CD4-positive, alpha-beta T cell (primary cell): Measurements from ENCODE around the gene CPE. TPM values are rescaled to one million over a fixed set of nuclear protein-coding genes. Genes with fewer than 3 reads are reported as not detected.

Source experiments
- ATAC-seq: fragments of 200-7000 bp; cut with Tn5 transposase; one replicate; pipeline ENCODE4 v1.10.0; 2022; ENCODE audit warnings: mild to moderate bottlenecking; ENCODE audit not compliant: poor library complexity
- CTCF ChIA-PET: fragments of 350-600 bp; sonication (Branson Sonifier 250); formaldehyde crosslinking; loops from one replicate; lab custom pipeline; 2021; ENCODE audit warnings: antibody characterized with exemption, inconsistent platforms; lab: Charles Lee
- POLR2A ChIA-PET: fragments of 350-600 bp; sonication (Branson Sonifier 250); formaldehyde crosslinking; loops from one replicate; lab custom pipeline; 2021; ENCODE audit warnings: antibody characterized with exemption, inconsistent platforms; lab: Charles Lee
- DNase-seq, 14 experiments: peaks; one replicate each; pipeline ENCODE4 v3.0.0-alpha.2; 2013 to 2020; ENCODE audit warnings: mixed read lengths in 2 of 14
- H3K27ac ChIP-seq, 2 donors: one replicate each; pipeline versions ENCODE4 v1.5.1 to v1.7.0; 2013; ENCODE audit warnings: low read length in 2 of 2, low read depth in 1 of 2, mild to moderate bottlenecking in 1 of 2
- H3K27me3 ChIP-seq, 2 experiments: 1 replicate in 1 of 2; 2 replicates in 1 of 2; pipeline versions ENCODE4 v1.6.1 to v1.7.0; 2013; ENCODE audit warnings: low read length in 2 of 2, control low read depth in 1 of 2, mild to moderate bottlenecking in 1 of 2, moderate library complexity in 1 of 2; ENCODE audit not compliant: insufficient read depth in 2 of 2, control insufficient read depth in 1 of 2
- H3K36me3 ChIP-seq: one replicate; pipeline ENCODE4 v1.6.1; 2013; ENCODE audit warnings: low read length, control low read depth; ENCODE audit not compliant: insufficient read depth
- H3K4me1 ChIP-seq: one replicate; pipeline ENCODE4 v1.6.1; 2013; ENCODE audit warnings: low read length, control low read depth; ENCODE audit not compliant: insufficient read depth
- H3K4me3 ChIP-seq: one replicate; pipeline ENCODE4 v1.5.1; 2013; ENCODE audit warnings: mild to moderate bottlenecking, low read length, moderate library complexity
- H3K9me3 ChIP-seq, 2 experiments: 1 replicate in 1 of 2; 2 replicates in 1 of 2; pipeline versions ENCODE4 v1.6.1 to v1.7.0; 2013; ENCODE audit warnings: low read length in 2 of 2, mild to moderate bottlenecking in 2 of 2, control low read depth in 1 of 2, moderate library complexity in 1 of 2; ENCODE audit not compliant: control insufficient read depth in 1 of 2, insufficient read depth in 1 of 2
- H3K27ac Mint-ChIP-seq: one replicate; pipeline ENCODE4 v1.8.0; 2020; ENCODE audit warnings: mixed read lengths
- H3K27me3 Mint-ChIP-seq: one replicate; pipeline ENCODE4 v1.8.0; 2021; ENCODE audit warnings: mixed read lengths
- H3K36me3 Mint-ChIP-seq: one replicate; pipeline ENCODE4 v1.8.0; 2021; ENCODE audit warnings: low read depth, mixed read lengths
- H3K4me1 Mint-ChIP-seq: one replicate; pipeline ENCODE4 v1.8.0; 2021; ENCODE audit warnings: low read depth, mixed read lengths
- H3K4me3 Mint-ChIP-seq: one replicate; pipeline ENCODE4 v1.8.0; 2020; ENCODE audit warnings: mild to moderate bottlenecking, mixed read lengths
- H3K9me3 Mint-ChIP-seq: one replicate; pipeline ENCODE4 v1.8.0; 2020; ENCODE audit warnings: mixed read lengths
- CTCF ChIP-seq: fragments of 200-600 bp; IDR thresholded peaks from one replicate; pipeline ENCODE4 v1.8.0; 2022; ENCODE audit warnings: antibody characterized with exemption, mild to moderate bottlenecking
- intact Hi-C, 2 experiments: fragments of 100-400 bp; cut with DNase I in 1 of 2; cut with micrococcal nuclease in 1 of 2; formaldehyde crosslinking; loops; one replicate each; pipeline versions ENCODE4 v1.15.1 to v1.9.0; 2023 to 2025; cut with DNase I, micrococcal nuclease
- total RNA-seq, 174 experiments: library from RNA in 2 of 174; stranded (reverse) in 2 of 174; gene quantifications; one replicate each; pipeline ENCODE4 v1.2.3 and lab custom pipeline; 2021 to 2026

CPE gene
- total RNA-seq, 2 experiments from 2014 or later: not detected

DNA sequence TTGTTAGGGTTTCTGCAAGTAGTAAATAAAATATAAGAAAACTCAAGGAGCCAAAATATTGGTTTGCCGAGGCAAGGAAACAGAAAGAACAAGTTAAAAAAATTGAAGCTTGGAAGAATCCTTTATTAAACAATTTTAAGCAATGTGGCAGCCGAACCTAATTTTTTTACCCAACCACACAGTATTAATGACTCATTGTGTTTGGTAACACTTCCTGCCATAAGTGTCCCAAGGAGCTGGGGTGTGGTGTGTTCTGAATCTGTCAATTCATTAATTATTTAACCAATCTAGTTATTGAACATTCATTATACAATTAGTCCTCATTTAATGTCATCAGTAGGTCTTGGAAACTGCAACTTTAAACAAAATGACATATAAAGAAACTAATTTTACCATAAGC lies 19.3 kb upstream of the CPE start:
- ChIA-PET CTCF (no interaction called here), POLR2A (no interaction called here)
- no peak overlapping the region for H3K27ac ChIP-seq
- no peaks in the 10 kb centered on the region for H3K4me1 ChIP-seq
- Mint-ChIP-seq H3K27me3 (peaks cover 43% of the 10 kb centered on the region), H3K36me3 (no peaks in the 10 kb centered on the region), H3K9me3 (no peaks in the 10 kb centered on the region), H3K4me3 (no peak overlapping the region), H3K4me1 (no peaks in the 10 kb centered on the region), H3K27ac (no peak overlapping the region)
- intact Hi-C loops: no loop called here
- DNase-seq (peak in 1 of 14 experiments; percentile 8), ATAC-seq (no peak)
- H3K4me3 ChIP-seq: no peak overlapping the region
- H3K27me3 ChIP-seq: peaks cover 0 to 25% of the 10 kb centered on the region in 2 experiments
- H3K9me3 ChIP-seq: no peaks in the 10 kb centered on the region
- TF ChIP-seq CTCF: no peak
- no peaks in the 10 kb centered on the region for H3K36me3 ChIP-seq

- ChIA-PET CTCF (no interaction called here), POLR2A (no interaction called here)
- no peak overlapping the region for H3K27ac ChIP-seq
- no peaks in the 10 kb centered on the region for H3K4me1 Mint-ChIP-seq
- no peaks in the 10 kb centered on the region for H3K36me3 ChIP-seq
- no peaks in the 10 kb centered on the region for H3K4me1 ChIP-seq
- H3K9me3 Mint-ChIP-seq: no peaks in the 10 kb centered on the region
- peaks cover 0 to 25% of the 10 kb centered on the region in 2 experiments for H3K27me3 ChIP-seq
- H3K36me3 Mint-ChIP-seq: no peaks in the 10 kb centered on the region
- DNase-seq (no peak), ATAC-seq (no peak)
- no peak overlapping the region for H3K4me3 Mint-ChIP-seq
- peaks cover 43% of the 10 kb centered on the region for H3K27me3 Mint-ChIP-seq
- no peaks in the 10 kb centered on the region for H3K9me3 ChIP-seq
- no peak overlapping the region for H3K27ac Mint-ChIP-seq
- no peak for TF ChIP-seq CTCF
- no peak overlapping the region for H3K4me3 ChIP-seq
- intact Hi-C loops: no loop called here
Measured at GRCh38 chr4:165360041-165360695, 18.6 kb upstream of the CPE start.

DNA sequence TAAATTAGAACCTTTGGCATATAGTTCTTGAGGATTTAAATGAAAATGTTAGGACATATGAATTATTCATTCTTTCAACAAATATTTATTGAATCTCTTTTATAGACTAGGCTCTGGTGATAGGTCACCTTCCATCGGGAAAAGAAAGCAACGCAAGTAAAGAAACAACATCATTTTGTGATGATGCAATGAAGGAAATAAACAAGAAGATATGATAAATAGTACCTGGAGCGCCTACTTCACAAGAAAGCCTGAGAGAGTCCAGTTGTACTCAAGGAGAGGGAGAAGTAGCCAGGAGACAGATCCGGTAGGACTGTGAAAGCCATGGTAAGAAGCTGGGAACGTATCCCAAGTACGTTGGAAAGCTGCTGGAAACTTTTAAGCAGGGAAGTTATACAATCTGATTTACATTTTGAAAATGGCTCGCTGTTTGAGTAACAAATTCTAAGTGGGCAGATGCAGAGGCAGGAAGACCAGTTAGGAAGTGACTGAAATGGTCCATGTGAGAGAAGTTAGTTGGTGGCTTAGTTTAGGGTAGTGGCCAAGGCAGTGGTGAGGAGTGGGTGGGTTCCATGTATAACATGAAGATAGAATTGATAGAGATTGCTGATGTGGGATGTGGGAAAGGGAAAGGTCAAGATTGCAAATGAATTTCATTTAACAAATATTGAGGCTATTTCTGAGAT lies 17.7 kb upstream of the CPE start:
- no peaks in the 10 kb centered on the region for H3K36me3 Mint-ChIP-seq
- no peak for ATAC-seq
- H3K27me3 Mint-ChIP-seq: peaks cover 39% of the 10 kb centered on the region
- Histone ChIP-seq H3K9me3 (no peaks in the 10 kb centered on the region), H3K4me3 (no peak overlapping the region), H3K4me1 (no peaks in the 10 kb centered on the region), H3K36me3 (no peaks in the 10 kb centered on the region), H3K27me3 (peaks cover 0 to 25% of the 10 kb centered on the region in 2 experiments), H3K27ac (no peak overlapping the region)
- H3K4me1 Mint-ChIP-seq: no peaks in the 10 kb centered on the region
- no peaks in the 10 kb centered on the region for H3K9me3 Mint-ChIP-seq
- H3K27ac Mint-ChIP-seq: no peak overlapping the region
- ChIA-PET CTCF (no interaction called here), POLR2A (no interaction called here)
- intact Hi-C loops: no loop called here
- no peak for TF ChIP-seq CTCF
- no peak for DNase-seq
- H3K4me3 Mint-ChIP-seq: no peak overlapping the region
